G401 (cell line): Measurements from ENCODE around the gene PDE4A. TPM values are rescaled to one million over a fixed set of nuclear protein-coding genes. Genes with fewer than 3 reads are reported as not detected.
"Not testable (repeated sequence)": the region's sequence is repeated elsewhere in the genome, so short reads cannot be mapped to it uniquely, and the experiment has no call there.

Source experiments
- DNase-seq: peaks from one replicate; pipeline ENCODE4 v3.0.0-alpha.2; 2015; ENCODE audit warnings: low spot score
- in situ Hi-C: cut with HindIII; loops from 2 replicates; pipeline ENCODE4 v1.10.0; 2016; ENCODE audit warnings: low sequenced_read_pairs, mixed read lengths
- total RNA-seq: library from RNA; depleted of rRNA; stranded (reverse); fragments of >200 nt; shearing (Covaris generic); gene quantifications from 2 replicates; pipeline ENCODE4 v1.2.3, GENCODE V29; 2014; rRNA removed

Gene PDE4A
- 7.6 and 10.7 TPM in 2 replicates for total RNA-seq

DNA sequence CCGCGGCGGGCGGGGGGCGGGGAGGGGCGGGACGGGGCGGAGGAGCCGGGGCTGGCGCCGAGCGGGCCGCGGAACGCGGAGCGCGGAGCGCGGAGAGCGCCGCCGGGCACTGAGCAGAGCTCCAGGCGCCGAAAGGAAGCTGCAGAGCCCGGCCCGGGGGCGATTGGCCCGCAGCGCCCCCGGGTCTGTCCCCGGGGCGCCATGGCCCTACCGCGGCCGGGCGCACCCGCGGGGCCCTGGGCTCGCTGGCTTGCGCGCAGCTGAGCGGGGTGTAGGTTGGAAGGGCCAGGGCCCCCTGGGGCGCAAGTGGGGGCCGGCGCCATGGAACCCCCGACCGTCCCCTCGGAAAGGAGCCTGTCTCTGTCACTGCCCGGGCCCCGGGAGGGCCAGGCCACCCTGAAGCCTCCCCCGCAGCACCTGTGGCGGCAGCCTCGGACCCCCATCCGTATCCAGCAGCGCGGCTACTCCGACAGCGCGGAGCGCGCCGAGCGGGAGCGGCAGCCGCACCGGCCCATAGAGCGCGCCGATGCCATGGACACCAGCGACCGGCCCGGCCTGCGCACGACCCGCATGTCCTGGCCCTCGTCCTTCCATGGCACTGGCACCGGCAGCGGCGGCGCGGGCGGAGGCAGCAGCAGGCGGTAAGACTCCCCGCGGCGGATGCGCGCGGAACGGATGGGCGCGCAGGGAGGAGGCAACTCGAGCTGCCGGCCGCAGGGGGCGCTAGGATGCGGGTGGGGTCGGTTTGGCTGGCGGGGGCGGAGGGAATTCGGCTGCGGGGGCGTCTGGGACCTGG lies at the start of gene PDE4A:
Gene PDE4A, plus strand, starts transcription at position 95 of the 796 bp plus-strand sequence. Its CDS starts 227 bp downstream, at position 322.
- DNase-seq, result no peak
- in situ Hi-C loops, result no loop called here

GRCh38 chr19:10372690-10373089 lies 47.6 kb upstream of the PDE4A start:
- in situ Hi-C loops, result no loop called here
- no peak for DNase-seq

GRCh38 chr19:10374931-10375330 lies 45.4 kb upstream of the PDE4A start:
- DNase-seq, result no peak
- in situ Hi-C loops, result no loop called here

- in situ Hi-C loops, result not testable (repeated sequence)
Observed at GRCh38 chr19:10377140-10377640, 43.1 kb upstream of the PDE4A start.

DNA sequence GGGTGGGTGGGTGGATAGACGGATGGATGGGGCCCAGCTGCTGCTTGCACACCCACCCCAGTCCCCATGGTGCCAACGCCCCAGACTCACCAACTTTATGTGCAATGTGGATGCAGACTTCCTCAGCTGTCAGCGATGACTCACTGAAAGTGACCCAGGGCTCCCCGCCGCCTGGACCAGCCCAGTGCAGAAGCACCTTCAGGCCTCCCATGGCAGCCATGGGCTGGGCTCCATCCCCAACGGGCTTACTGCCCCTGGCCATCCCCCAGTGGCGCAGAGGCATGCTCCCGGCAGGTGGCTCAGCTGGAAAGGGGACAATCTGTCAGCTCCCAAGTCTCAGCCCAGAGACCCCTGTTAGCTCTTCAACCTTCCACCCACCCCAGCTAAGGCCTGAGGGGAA lies 42.2 kb upstream of the PDE4A start:
- in situ Hi-C loops, result no loop called here
- DNase-seq, result no peak

More at GRCh38 chr19:10377140-10377640, 43.1 kb upstream of the PDE4A start:
- DNase-seq, result not testable (repeated sequence)

GRCh38 chr19:10379880-10380312 lies 40.4 kb upstream of the PDE4A start:
- no peak for DNase-seq
- in situ Hi-C loops, result no loop called here

GRCh38 chr19:10380313-10381102 lies 39.8 kb upstream of the PDE4A start, which contains the start of gene TYK2:
TSS of gene TYK2 (minus strand) at chr19:10380572. CDS start at chr19:10378406, 2,166 bp downstream.
- in situ Hi-C loops, result no loop called here
- DNase-seq, result peak; percentile 98

- DNase-seq, in situ Hi-C loops: not testable (repeated sequence)
Observed at GRCh38 chr19:10383223-10383499, 37.2 kb upstream of the PDE4A start.

GRCh38 chr19:10384580-10384979 lies 35.8 kb upstream of the PDE4A start:
- DNase-seq, result no peak
- in situ Hi-C loops, result no loop called here

- peak; percentile 86 for DNase-seq
- in situ Hi-C loops, result no loop called here
Observed at GRCh38 chr19:10388957-10389356, 31.4 kb upstream of the PDE4A start.

GRCh38 chr19:10389863-10390262 lies 30.5 kb upstream of the PDE4A start:
- in situ Hi-C loops, result no loop called here
- DNase-seq, result no peak

- DNase-seq, result peak; percentile 71
- in situ Hi-C loops, result no loop called here
Observed at GRCh38 chr19:10390652-10391286, 29.6 kb upstream of the PDE4A start.

GRCh38 chr19:10392120-10392519 lies 28.2 kb upstream of the PDE4A start:
- DNase-seq, result no peak
- in situ Hi-C loops, result no loop called here

- in situ Hi-C loops, result no loop called here
- no peak for DNase-seq
Observed at GRCh38 chr19:10393137-10393536, 27.2 kb upstream of the PDE4A start.

DNA sequence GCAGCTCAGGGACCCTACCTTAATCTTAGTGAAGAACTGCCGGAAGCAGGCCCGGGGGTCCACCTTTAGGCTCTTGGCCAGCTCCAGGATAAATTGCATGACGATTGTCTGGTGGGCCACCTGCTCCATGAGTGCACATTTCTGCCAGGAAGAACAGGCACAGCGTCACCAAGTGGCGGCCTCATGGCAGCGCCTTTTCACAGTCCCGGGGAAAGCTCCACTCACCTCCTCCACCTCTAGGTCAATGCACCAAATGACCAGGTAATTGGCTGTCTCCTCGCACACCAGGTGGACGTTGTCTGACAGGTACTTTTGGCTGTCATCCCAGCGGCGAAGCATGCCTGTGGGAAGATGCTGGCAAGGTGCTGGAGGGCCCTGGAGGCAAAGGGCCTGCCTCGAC lies 25.3 kb upstream of the PDE4A start:
- in situ Hi-C loops, result no loop called here
- DNase-seq, result no peak

- DNase-seq, result no peak
- in situ Hi-C loops, result no loop called here
Observed at GRCh38 chr19:10395436-10395835, 24.9 kb upstream of the PDE4A start.

- in situ Hi-C loops, result no loop called here
- DNase-seq, result no peak
Observed at GRCh38 chr19:10395917-10396316, 24.4 kb upstream of the PDE4A start.

- DNase-seq, result no peak
- in situ Hi-C loops, result no loop called here
Observed at GRCh38 chr19:10398819-10399218, 21.5 kb upstream of the PDE4A start.

DNA sequence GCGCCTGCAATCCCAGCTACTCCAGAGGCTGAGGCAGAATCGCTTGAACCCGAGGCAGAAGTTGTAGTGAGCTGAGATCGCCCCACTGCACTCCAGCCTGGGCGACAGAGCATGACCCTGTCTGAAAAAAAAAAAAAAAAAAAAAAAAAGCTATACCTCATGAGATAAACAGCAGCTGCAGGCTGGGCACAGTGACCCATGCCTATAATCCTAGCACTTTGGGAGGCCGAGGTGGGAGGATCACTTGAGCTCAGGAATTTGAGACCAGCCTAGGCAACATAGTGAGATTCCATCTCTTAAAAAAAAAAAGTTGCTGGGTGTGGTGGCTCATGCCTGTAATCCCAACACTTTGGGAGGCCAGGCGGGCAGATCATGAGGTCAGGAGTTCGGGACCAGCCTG lies 21.0 kb upstream of the PDE4A start:
- DNase-seq, in situ Hi-C loops: not testable (repeated sequence)

DNA sequence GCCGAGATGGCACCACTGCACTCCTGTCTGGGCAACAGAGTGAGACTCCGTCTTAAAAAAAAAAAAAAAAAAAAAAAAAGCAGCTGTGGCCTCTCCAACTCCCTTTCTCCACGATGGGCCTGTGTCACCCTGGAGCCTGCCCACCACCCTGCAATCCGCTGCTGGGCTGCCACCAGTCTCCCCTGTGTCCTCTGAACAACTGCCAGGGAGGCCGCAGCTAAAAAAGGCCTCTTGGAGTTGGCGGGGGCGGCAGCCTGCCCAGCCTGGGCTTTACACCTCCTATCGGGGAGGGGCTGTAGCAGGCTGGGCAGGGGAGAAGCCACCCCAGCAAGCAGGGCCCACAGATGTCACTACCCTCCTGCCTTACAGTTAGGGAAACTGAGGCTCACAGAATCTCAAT lies 20.5 kb upstream of the PDE4A start:
- in situ Hi-C loops, result no loop called here
- DNase-seq, result no peak
